Neural progenitor cell (in vitro differentiated cells): ENCODE measurements around the gene DIDO1. TPM values are rescaled to one million over a fixed set of nuclear protein-coding genes. Genes with fewer than 3 reads are reported as not detected.

Experiments
- DNase-seq: peaks from one replicate; pipeline ENCODE4 v3.0.0-alpha.2; 2016; ENCODE audit warnings: low spot score
- H2AFZ ChIP-seq: fragments of 200-600 bp; sonication (generic); replicated peaks from 2 replicates; pipeline ENCODE4 v1.6.1; 2016; ENCODE audit warnings: antibody characterized with exemption
- H3F3A ChIP-seq: fragments of 200-600 bp; sonication (generic); 2 replicates; pipeline ENCODE4 v1.6.1; 2016; ENCODE audit warnings: antibody characterized with exemption, low read depth
- H3K27ac ChIP-seq: fragments of 200-600 bp; sonication (generic); 2 replicates; pipeline ENCODE4 v1.5.1; 2016; ENCODE audit warnings: mild to moderate bottlenecking
- H3K27me3 ChIP-seq: fragments of 200-600 bp; sonication (generic); 2 replicates; pipeline ENCODE4 v1.6.1; 2016; ENCODE audit warnings: mild to moderate bottlenecking, moderate library complexity
- H3K36me3 ChIP-seq: fragments of 200-600 bp; sonication (generic); 2 replicates; pipeline ENCODE4 v1.5.1; 2016
- H3K4me1 ChIP-seq: fragments of 200-600 bp; sonication (generic); 2 replicates; pipeline ENCODE4 v1.6.1; 2016; ENCODE audit warnings: mixed run types
- H3K4me2 ChIP-seq: fragments of 200-600 bp; sonication (generic); 2 replicates; pipeline ENCODE4 v1.6.1; 2016
- H3K4me3 ChIP-seq: fragments of 200-600 bp; sonication (generic); 2 replicates; pipeline ENCODE4 v1.5.1; 2016
- H3K79me2 ChIP-seq: fragments of 200-600 bp; sonication (generic); 2 replicates; pipeline ENCODE4 v1.6.1; 2016; ENCODE audit warnings: low read depth
- H3K9ac ChIP-seq: fragments of 200-600 bp; sonication (generic); 2 replicates; pipeline ENCODE4 v1.6.1; 2016
- H3K9me3 ChIP-seq: fragments of 200-600 bp; sonication (generic); 2 replicates; pipeline ENCODE4 v1.5.1; 2016; ENCODE audit warnings: low read depth
- H4K20me1 ChIP-seq: fragments of 200-600 bp; sonication (generic); 2 replicates; pipeline ENCODE4 v1.6.1; 2016; ENCODE audit warnings: low read depth
- H3K27ac Mint-ChIP-seq: 3 replicates; pipeline ENCODE4 v1.8.0; 2021; ENCODE audit warnings: mixed read lengths
- H3K27me3 Mint-ChIP-seq: 2 replicates; pipeline ENCODE4 v1.8.0; 2022; ENCODE audit warnings: low read depth, mild to moderate bottlenecking, inconsistent platforms, moderate library complexity, mixed read lengths; ENCODE audit not compliant: insufficient read depth
- H3K36me3 Mint-ChIP-seq: 3 replicates; pipeline ENCODE4 v1.8.0; 2021; ENCODE audit warnings: mixed read lengths
- H3K4me1 Mint-ChIP-seq: 3 replicates; pipeline ENCODE4 v1.8.0; 2021; ENCODE audit warnings: mixed read lengths
- H3K4me3 Mint-ChIP-seq: 3 replicates; pipeline ENCODE4 v1.8.0; 2021; ENCODE audit warnings: mild to moderate bottlenecking, moderate library complexity, mixed read lengths
- H3K9me3 Mint-ChIP-seq: 3 replicates; pipeline ENCODE4 v1.8.0; 2020; ENCODE audit warnings: mixed read lengths
- EZH2 ChIP-seq: fragments of 200-600 bp; sonication (generic); IDR thresholded peaks from 2 replicates; pipeline ENCODE4 v1.6.1; 2017; ENCODE audit warnings: antibody characterized with exemption, mild to moderate bottlenecking, moderate library complexity
- EZH2phosphoT487 ChIP-seq: fragments of 200-600 bp; sonication (generic); IDR thresholded peaks from 2 replicates; pipeline ENCODE4 v1.6.1; 2017; ENCODE audit warnings: antibody characterized with exemption
- total RNA-seq: library from RNA; depleted of rRNA; stranded (reverse); fragments of >200 nt; gene quantifications from 2 replicates; pipeline ENCODE4 v1.2.3, GENCODE V29; 2015; ENCODE audit warnings: low replicate concordance
- TF ChIP-seq, protein P1 (sequence below): fragments of 200-600 bp; sonication (generic); IDR thresholded peaks from 2 replicates; pipeline ENCODE4 v1.5.1; 2017; ENCODE audit warnings: antibody characterized with exemption, mild to moderate bottlenecking

DIDO1 gene
- total RNA-seq, 1 donor from 2014 or later, result 64.5 TPM

GRCh38 chr20:62889871-62890270 is 36.4 kb downstream of the DIDO1 start:
- H2AFZ ChIP-seq, result no peak overlapping the region
- peaks cover 1% of the 10 kb centered on the region for H3K27me3 Mint-ChIP-seq
- no peak overlapping the region for H3K4me3 Mint-ChIP-seq
- H3K4me1 ChIP-seq, result no peaks in the 10 kb centered on the region
- no peak overlapping the region for H3K4me2 ChIP-seq
- no peak for DNase-seq
- H3K27ac Mint-ChIP-seq, result no peak overlapping the region
- H3K36me3 Mint-ChIP-seq, result peaks cover 38% of the 10 kb centered on the region
- no peaks in the 10 kb centered on the region for H4K20me1 ChIP-seq
- no peaks in the 10 kb centered on the region for H3K27me3 ChIP-seq
- no peaks in the 10 kb centered on the region for H3K4me1 Mint-ChIP-seq
- H3K79me2 ChIP-seq, result no peaks in the 10 kb centered on the region
- H3K4me3 ChIP-seq, result no peak overlapping the region
- H3K36me3 ChIP-seq, result no peaks in the 10 kb centered on the region
- H3K27ac ChIP-seq, result no peak overlapping the region
- no peaks in the 10 kb centered on the region for H3K9me3 Mint-ChIP-seq
- no peaks in the 10 kb centered on the region for H3K9me3 ChIP-seq
- peaks cover 13% of the 10 kb centered on the region for H3F3A ChIP-seq
- H3K9ac ChIP-seq, result no peak overlapping the region
- TF ChIP-seq EZH2 (no peak), EZH2phosphoT487 (no peak)
- TF ChIP-seq, protein P1, sequence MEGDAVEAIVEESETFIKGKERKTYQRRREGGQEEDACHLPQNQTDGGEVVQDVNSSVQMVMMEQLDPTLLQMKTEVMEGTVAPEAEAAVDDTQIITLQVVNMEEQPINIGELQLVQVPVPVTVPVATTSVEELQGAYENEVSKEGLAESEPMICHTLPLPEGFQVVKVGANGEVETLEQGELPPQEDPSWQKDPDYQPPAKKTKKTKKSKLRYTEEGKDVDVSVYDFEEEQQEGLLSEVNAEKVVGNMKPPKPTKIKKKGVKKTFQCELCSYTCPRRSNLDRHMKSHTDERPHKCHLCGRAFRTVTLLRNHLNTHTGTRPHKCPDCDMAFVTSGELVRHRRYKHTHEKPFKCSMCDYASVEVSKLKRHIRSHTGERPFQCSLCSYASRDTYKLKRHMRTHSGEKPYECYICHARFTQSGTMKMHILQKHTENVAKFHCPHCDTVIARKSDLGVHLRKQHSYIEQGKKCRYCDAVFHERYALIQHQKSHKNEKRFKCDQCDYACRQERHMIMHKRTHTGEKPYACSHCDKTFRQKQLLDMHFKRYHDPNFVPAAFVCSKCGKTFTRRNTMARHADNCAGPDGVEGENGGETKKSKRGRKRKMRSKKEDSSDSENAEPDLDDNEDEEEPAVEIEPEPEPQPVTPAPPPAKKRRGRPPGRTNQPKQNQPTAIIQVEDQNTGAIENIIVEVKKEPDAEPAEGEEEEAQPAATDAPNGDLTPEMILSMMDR, result no peak

- Histone ChIP-seq H3K4me3 (no peak overlapping the region), H3K27me3 (no peaks in the 10 kb centered on the region), H3K4me2 (no peak overlapping the region), H4K20me1 (no peaks in the 10 kb centered on the region), H3K9me3 (no peaks in the 10 kb centered on the region), H2AFZ (no peak overlapping the region), H3K79me2 (no peaks in the 10 kb centered on the region), H3F3A (peaks cover 9% of the 10 kb centered on the region), H3K4me1 (no peaks in the 10 kb centered on the region), H3K36me3 (no peaks in the 10 kb centered on the region), H3K9ac (no peak overlapping the region), H3K27ac (no peak overlapping the region)
- Mint-ChIP-seq H3K4me3 (no peak overlapping the region), H3K27me3 (peaks cover 2% of the 10 kb centered on the region), H3K27ac (no peak overlapping the region), H3K36me3 (peaks cover 38% of the 10 kb centered on the region), H3K9me3 (no peaks in the 10 kb centered on the region), H3K4me1 (no peaks in the 10 kb centered on the region)
- no peak for DNase-seq
- TF ChIP-seq, protein P1, result no peak
- no peak for TF ChIP-seq EZH2
Measured at GRCh38 chr20:62889411-62889810, 36.9 kb downstream of the DIDO1 start.

DNA sequence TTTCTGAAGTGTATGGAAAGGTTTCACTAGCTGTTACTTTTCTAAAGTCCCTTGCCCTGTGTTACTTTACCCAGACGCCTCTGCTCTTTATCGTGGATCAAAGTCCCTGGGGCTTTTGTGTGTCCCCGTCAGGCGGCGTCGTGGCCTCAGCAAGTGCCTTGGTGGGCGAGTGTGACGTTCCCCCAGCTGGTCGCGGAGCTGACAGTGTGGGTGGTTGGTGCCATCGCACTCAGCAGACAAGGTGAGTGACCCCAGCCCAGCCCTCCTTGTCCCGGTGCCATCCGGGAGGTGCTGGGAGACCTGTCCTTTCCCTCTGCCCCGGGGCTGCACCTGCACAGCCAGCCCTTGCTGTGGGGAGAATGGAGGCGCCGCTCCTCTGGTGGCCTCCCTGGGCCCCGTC is 37.4 kb downstream of the DIDO1 start:
- H3K36me3 ChIP-seq, result no peaks in the 10 kb centered on the region
- no peak overlapping the region for H3K27ac Mint-ChIP-seq

More for the DNA sequence above, 37.4 kb downstream of the DIDO1 start:
- Histone ChIP-seq H4K20me1 (no peaks in the 10 kb centered on the region), H3K4me3 (no peak overlapping the region), H3K79me2 (no peaks in the 10 kb centered on the region), H2AFZ (no peak overlapping the region), H3K27ac (no peak overlapping the region), H3K4me2 (no peak overlapping the region), H3K27me3 (no peaks in the 10 kb centered on the region), H3F3A (peaks cover 4% of the 10 kb centered on the region), H3K4me1 (no peaks in the 10 kb centered on the region), H3K9me3 (no peaks in the 10 kb centered on the region), H3K9ac (no peak overlapping the region)
- Mint-ChIP-seq H3K4me3 (no peak overlapping the region), H3K4me1 (no peaks in the 10 kb centered on the region), H3K9me3 (no peaks in the 10 kb centered on the region), H3K36me3 (peaks cover 38% of the 10 kb centered on the region), H3K27me3 (peaks cover 2% of the 10 kb centered on the region)
- TF ChIP-seq, protein P1, result no peak
- TF ChIP-seq EZH2 (no peak), EZH2phosphoT487 (no peak)
- DNase-seq, result no peak
